Mesangial cell (primary cell): ENCODE results near the gene SLIT1. TPM values are rescaled to one million over a fixed set of nuclear protein-coding genes. Genes with fewer than 3 reads are reported as not detected.

Experiments
- total RNA-seq: library from RNA; depleted of rRNA; stranded (reverse); fragments of >200 nt; gene quantifications from 2 replicates; pipeline ENCODE4 v1.2.3, GENCODE V29; 2015

Gene SLIT1
- under 0.01 and 0.16 TPM in 2 replicates for total RNA-seq

DNA sequence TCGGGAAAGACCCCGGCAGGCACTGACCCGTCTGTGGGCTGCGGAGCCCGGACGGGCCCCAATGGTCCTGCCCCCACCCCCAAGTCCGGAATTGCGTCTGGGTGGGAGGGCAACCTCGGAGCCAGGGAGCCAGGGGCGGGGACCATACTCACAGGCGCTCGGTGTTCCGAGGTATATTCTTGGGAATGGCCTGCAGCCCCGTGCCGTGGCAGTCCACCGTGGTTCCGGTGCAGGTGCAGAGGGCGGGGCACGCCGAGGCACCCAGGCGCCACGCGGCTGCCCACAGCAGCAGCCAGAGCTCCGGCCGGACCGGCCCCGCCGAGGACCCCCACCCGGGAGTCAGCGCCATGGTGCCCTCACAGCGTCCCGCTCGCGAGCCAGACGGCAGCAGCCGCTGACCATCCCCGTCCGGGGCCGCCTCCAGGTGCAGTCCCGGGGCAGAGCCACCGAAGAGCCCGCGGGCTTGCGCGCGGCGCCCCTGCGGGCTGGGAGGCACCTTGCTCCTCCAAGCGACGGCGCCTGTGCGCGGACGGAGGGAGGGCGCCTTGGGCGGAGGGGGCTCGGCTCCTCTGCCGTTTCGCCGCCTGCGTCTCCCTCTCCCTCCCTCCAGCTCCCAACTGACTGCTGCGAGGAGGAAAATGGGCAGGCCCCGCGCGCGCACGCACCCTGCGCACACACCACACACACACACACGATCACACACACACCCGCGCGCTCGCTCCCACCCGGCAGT lies at the start of gene SLIT1:
Gene SLIT1, minus strand, starts transcription at position 634 of the 733 bp plus-strand sequence. Its CDS starts 285 bp downstream, at position 349.

Other genes with a start within 250 kb of the SLIT1 start
- 6.0 and 9.0 TPM in 2 replicates for gene ARHGAP19, start 106.7 kb upstream of the SLIT1 start, total RNA-seq
- gene FRAT1, start 133.3 kb upstream of the SLIT1 start, total RNA-seq: 1.3 and 3.2 TPM in 2 replicates
- 3.3 and 6.7 TPM in 2 replicates for gene FRAT2, start 148.8 kb upstream of the SLIT1 start, total RNA-seq
- 21.7 and 30.3 TPM in 2 replicates for gene RRP12, start 215.4 kb upstream of the SLIT1 start, total RNA-seq
- gene PGAM1, start 240.2 kb upstream of the SLIT1 start, total RNA-seq: 331 and 615 TPM in 2 replicates